Breast epithelium (tissue), 3 donors: Measurements from ENCODE around the gene RGS1.

Experiments used
- POLR2A ChIP-seq: fragments of 450-650 bp; IDR thresholded peaks from one replicate; pipeline ENCODE4 v1.6.1; 2016; ENCODE audit warnings: antibody characterized with exemption, mild to moderate bottlenecking, moderate library complexity
- POLR2AphosphoS5 ChIP-seq, 3 donors: sonication (generic); formaldehyde crosslinking; IDR thresholded peaks; one replicate each; pipeline ENCODE4 v1.6.1; 2017; ENCODE audit warnings: antibody characterized with exemption in 3 of 3
- TF ChIP-seq, protein P1 (sequence below), 3 donors: fragments of 450-650 bp; IDR thresholded peaks; one replicate each; pipeline ENCODE4 v1.5.1; 2016 to 2017; ENCODE audit warnings: antibody characterized with exemption in 3 of 3, mild to moderate bottlenecking in 3 of 3, moderate library complexity in 3 of 3

- TF ChIP-seq POLR2AphosphoS5 (IDR thresholded peaks at IDR 0.05) (no peak), POLR2A (no peak)
- TF ChIP-seq, protein P1, sequence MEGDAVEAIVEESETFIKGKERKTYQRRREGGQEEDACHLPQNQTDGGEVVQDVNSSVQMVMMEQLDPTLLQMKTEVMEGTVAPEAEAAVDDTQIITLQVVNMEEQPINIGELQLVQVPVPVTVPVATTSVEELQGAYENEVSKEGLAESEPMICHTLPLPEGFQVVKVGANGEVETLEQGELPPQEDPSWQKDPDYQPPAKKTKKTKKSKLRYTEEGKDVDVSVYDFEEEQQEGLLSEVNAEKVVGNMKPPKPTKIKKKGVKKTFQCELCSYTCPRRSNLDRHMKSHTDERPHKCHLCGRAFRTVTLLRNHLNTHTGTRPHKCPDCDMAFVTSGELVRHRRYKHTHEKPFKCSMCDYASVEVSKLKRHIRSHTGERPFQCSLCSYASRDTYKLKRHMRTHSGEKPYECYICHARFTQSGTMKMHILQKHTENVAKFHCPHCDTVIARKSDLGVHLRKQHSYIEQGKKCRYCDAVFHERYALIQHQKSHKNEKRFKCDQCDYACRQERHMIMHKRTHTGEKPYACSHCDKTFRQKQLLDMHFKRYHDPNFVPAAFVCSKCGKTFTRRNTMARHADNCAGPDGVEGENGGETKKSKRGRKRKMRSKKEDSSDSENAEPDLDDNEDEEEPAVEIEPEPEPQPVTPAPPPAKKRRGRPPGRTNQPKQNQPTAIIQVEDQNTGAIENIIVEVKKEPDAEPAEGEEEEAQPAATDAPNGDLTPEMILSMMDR (IDR thresholded peaks at IDR 0.05), result no peak
Measured at GRCh38 chr1:192574073-192574472, 1.5 kb upstream of the RGS1 start.
